ENCODE measurements around the gene FGF14.

The FGF14 gene

GRCh38 chr13:102197193-102197592 is 204.7 kb downstream of the FGF14 start:
- H3K4me3 ChIP-seq (ENCODE audit: low read depth, low read length) = no peak overlapping the region
- no peak for DNase-seq (ENCODE audit: low read depth)
- TF ChIP-seq CTCF (IDR thresholded peaks at IDR 0.05; ENCODE audit: low read depth, low read length, missing control alignments) = peak; percentile 16

GRCh38 chr13:102195566-102196462 is 206.0 kb downstream of the FGF14 start:
- DNase-seq (ENCODE audit: low read depth) = no peak
- H3K4me3 ChIP-seq (ENCODE audit: low read depth, low read length) = no peak overlapping the region
- no peak for TF ChIP-seq CTCF (IDR thresholded peaks at IDR 0.05; ENCODE audit: low read depth, low read length, missing control alignments)

GRCh38 chr13:102192858-102193257 is 209.0 kb downstream of the FGF14 start:
- no peak for DNase-seq (ENCODE audit: low read depth)
- H3K4me3 ChIP-seq (ENCODE audit: low read depth, low read length) = no peak overlapping the region
- TF ChIP-seq CTCF (IDR thresholded peaks at IDR 0.05; ENCODE audit: low read depth, low read length, missing control alignments) = no peak

- no peak for DNase-seq (ENCODE audit: low read depth)
These were observed 209.8 kb downstream of the FGF14 start for GRCh38 chr13:102191951-102192502.

GRCh38 chr13:102190930-102191329 is 210.9 kb downstream of the FGF14 start:
- TF ChIP-seq CTCF (IDR thresholded peaks at IDR 0.05; ENCODE audit: low read depth, low read length, missing control alignments) = no peak
- no peak for DNase-seq (ENCODE audit: low read depth)
- no peak overlapping the region for H3K4me3 ChIP-seq (ENCODE audit: low read depth, low read length)

More at GRCh38 chr13:102191951-102192502, 209.8 kb downstream of the FGF14 start:
- no peak overlapping the region for H3K4me3 ChIP-seq (ENCODE audit: low read depth, low read length)
- no peak for TF ChIP-seq CTCF (IDR thresholded peaks at IDR 0.05; ENCODE audit: low read depth, low read length, missing control alignments)

GRCh38 chr13:102187313-102187712 is 214.5 kb downstream of the FGF14 start:
- DNase-seq (ENCODE audit: low read depth) = no peak
- TF ChIP-seq CTCF (IDR thresholded peaks at IDR 0.05; ENCODE audit: low read depth, low read length, missing control alignments) = no peak
- H3K4me3 ChIP-seq (ENCODE audit: low read depth, low read length) = no peak overlapping the region
